ENCODE measurements around the gene VAV3.
"Not testable (repeated sequence)": the region's sequence is repeated elsewhere in the genome, so short reads cannot be mapped to it uniquely, and the experiment has no call there.

Gene VAV3

GRCh38 chr1:107935396-107936064 lies 29.4 kb downstream of the VAV3 start:
- DNase-seq, result peak; percentile 52

GRCh38 chr1:107934578-107934977 lies 30.4 kb downstream of the VAV3 start:
- no peak for DNase-seq

DNA sequence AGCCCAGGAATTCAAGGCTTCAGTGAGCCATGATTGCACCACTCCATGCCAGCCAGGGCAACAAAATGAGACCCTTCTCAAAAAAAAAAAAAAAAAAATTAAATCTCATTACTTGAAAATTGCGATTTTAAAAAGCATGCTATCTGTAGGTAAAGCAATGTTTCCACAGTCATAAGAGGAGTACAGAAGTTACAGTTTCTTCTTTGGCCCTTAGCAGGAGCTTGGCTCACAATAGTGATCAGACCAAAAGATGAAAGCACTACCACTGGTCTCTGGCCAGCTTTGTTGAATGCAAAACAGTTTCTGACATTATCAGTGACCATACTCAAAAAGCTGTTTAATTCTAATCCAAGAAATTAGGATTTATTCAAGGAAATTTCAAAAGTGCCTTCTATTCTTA lies 31.2 kb downstream of the VAV3 start:
- DNase-seq, result no peak

DNA sequence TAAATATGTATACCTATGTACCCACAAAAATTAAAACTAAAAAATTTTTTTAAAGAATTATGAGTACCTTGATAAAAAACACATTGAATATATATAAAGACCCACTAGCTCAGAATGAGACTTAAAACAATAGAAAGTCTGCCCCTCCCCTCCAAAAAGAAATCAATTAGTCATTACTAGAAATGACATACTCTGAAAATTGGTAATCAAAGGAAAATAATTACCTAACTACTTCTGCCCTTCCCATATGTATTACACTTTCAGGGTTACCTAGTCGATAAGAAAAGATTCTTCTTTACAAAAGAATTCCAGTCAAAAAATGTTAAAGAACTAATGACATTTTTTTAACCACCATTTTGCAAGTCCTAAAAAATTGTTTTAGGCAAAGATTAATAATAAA lies 34.7 kb downstream of the VAV3 start:
- DNase-seq, result no peak

GRCh38 chr1:107927820-107928219 lies 37.2 kb downstream of the VAV3 start:
- DNase-seq, result no peak

DNA sequence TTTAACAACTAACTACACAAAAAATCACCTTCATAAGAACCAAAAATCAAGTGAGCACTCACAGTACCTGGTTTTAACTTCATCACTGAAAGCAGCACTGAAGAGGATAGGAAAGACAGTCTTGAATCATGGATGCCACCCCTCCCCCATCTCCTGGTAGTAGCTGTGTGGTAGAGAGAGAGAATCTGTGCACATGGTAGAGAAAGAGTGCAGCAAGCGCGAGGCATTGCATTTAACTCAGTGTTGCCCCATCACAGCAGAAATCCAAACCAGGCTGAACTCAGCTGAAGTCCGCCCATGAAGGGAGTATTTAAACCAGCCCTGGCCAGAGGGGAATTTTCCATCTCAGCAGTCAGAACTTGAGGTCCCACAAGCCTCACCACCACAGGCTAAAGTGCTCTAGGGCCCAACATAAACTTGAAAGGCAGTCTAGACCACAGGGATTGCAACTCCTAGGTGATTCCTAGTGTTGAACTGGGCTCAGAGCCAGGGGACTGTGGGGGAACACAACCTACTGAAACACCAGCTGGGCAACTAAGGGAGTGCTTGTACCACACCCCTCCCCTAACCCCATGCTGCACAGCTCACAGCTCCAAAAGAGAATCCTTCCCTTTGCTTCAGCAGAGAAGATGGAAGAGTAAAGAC lies 38.4 kb downstream of the VAV3 start:
- DNase-seq, result no peak

DNA sequence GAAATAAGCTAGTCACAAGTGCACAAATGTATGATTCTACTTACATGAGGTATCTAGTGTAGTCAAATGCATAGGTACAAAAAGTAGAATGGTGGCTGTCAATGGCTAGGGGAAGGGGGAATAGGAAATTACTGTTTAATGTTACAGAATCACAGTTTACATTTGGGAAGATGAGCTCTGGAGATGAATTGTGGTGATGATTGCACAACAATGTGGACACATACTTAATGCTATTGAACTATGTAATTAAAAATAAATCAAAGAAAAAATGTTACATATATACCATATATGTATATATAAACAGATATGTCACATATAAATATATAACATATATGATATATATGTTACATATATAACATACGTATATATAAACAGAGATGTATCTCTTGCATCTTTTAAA lies 39.4 kb downstream of the VAV3 start:
- no peak for DNase-seq

DNA sequence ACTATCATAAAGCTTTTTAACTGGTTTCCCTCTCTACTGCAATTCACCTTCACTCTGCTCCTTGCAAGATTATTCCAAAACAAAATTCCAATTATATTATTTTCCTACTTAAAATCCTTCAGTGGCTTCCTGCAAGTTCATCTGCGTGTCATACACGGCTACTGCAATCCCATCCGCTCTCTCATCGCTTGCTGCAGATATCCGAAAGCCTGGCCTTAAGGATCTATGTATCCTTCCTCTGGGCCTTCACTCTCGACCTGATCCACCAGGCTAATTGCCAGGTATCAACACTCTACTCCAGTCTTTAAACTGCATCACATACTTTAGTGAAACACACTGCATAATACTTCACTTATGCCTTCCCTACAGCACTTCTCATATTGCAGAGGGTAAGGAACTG lies 44.0 kb downstream of the VAV3 start:
- DNase-seq, result no peak

- DNase-seq, result no peak
These were observed 44.4 kb downstream of the VAV3 start for GRCh38 chr1:107920561-107920960.

GRCh38 chr1:107919953-107920352 lies 45.0 kb downstream of the VAV3 start:
- DNase-seq, result no peak

GRCh38 chr1:107914119-107914765 lies 50.7 kb downstream of the VAV3 start:
- DNase-seq, result no peak

DNA sequence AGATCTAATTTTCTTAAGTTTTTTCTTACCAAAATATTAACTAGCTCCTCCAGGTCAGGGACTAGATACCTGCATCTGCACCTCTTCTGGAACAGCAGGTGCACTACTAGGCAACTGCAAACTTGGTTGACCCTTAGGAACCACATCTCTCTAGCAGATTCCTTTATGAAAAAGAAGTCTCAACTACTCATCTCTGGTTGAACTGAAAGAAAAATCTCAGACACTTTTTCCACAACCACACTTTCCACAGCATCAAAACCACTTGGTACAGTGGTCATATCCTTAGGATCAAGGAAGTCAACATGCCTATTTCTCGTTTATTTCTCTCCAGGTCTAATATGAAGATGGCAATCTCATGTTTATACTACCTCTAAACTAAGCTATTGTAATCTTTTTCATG lies 52.3 kb downstream of the VAV3 start:
- no peak for DNase-seq

- DNase-seq, result no peak
These were observed 64.7 kb downstream of the VAV3 start for GRCh38 chr1:107900090-107900945.

GRCh38 chr1:107899655-107900054 lies 65.3 kb downstream of the VAV3 start:
- no peak for DNase-seq

DNA sequence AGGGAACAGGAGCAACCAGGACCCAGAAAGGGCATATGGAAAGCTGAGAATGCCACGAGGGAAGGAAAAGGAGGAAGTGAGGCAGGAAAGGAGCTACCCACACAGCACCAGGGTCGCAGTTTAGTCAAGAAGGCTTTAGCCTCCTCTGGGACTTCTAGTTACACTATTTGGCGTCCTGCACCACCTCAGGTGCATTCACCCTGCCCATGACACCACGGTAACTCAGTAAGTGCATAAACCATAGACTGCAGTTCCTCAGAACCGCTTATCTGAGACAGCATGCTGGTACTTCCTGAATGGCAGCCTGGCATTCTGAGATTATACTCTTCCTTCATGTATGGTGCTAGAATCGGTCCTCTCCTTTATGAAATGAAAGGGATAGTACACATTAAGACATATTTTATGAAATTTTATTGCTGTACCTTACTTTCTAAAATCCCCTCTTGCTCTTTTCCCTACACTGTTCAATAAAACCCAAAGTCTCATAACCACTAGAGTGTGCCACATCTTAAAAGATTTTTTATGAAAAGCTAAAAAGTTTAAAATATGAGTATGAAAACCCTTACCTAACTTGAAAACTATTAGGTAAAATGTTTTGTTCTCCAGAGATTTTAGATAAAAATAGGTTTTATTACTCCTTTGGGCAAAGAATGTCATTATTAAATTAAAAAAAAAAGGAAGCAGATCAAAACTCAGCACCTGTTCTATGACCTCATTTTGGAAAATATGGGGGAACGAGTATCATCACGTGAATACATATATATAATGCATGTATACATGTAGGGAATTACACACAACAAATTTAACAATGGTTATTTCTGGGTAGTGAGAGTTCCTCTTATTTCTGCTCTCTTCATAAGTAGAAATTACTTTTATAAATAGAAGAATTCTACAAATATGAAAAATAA lies 67.3 kb downstream of the VAV3 start:
- peak; percentile 32 for DNase-seq

DNA sequence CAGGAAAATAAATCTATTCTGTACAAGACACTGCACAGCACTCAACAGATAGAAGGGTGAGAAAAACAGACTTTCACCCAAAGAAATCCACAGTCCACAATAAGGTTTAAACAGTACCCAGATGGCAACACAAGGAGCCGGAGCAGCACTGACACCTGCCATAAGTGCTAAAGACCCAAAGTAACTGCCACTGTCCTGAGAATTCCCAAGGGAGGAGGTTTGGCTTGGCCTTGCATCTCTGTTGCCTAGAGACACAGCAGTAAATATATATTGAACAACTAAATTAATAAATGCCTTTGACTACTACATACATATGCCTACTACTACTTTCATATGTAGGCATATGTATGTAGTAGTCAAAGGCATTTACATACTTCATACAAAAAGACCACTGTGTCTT lies 68.0 kb downstream of the VAV3 start:
- DNase-seq, result no peak

DNA sequence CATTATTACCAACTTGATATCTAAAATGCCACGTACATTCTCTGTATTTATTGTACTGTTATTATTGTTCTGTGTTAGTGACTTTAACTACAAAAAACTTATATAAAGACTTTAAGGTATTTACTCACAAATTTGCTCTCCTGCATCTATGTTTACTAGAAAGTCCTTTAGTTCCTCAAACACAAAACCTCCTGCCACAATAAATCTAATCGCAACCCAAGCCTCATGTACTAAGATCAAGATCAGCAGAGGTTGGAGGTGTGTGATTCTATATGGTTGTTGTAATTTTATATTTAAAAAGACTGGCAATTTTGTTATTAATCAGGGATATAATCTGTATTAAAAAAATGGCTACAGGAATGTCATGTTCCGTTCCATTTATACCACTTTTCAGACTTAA lies 68.6 kb downstream of the VAV3 start:
- no peak for DNase-seq

DNA sequence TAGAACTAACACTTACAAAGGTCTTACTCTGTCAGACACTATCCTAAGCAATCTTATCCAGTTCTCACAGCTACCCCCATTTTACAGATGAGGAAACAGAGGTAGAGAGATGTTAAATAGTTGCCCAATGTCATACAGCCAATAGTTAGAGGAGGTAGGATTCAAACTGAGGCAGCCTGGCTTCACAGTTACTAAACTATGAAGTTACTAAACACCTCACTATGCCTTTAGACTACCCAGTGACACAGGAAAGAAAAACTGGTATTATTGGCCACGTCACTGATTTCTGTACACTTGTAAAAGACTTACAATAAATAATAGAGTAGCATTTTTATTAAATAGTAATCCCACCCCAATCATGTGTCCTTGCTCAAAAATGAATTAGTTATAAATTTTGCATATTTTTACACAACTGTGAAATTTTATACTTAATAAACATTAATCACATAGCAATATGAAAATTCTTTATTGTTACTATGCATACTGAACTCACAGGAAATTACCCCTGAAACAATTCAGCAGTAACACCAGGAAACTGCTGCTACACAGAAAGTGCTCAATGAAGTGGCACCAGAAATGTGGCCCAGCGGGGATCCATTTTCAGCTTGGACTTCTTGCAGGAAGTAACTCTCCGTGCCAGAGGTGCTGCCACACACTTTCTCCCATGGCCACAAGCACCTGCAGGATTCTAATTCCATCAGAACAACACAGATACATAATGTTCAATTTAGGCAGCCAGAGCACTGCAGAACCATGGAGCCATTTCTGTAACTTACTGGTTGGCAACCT lies 69.4 kb downstream of the VAV3 start:
- no peak for DNase-seq

DNA sequence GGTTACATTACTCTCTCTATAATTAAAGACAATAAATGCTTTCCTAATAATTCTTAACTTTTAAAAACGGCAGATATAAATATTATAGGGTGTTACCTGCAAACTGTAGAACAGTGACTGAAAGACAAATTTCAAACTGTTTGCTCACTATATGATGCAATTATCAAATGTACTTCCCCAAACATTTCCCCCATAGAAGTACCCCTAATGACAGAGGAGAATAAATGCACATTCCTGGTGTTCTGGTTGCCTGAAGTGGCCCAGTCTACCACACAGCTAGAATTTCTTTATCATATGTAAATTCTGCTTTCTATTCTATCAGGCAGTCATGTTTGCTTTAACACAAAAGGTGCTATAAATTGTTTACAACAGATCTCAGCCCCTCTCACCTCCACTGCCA lies 70.4 kb downstream of the VAV3 start:
- no peak for DNase-seq

DNA sequence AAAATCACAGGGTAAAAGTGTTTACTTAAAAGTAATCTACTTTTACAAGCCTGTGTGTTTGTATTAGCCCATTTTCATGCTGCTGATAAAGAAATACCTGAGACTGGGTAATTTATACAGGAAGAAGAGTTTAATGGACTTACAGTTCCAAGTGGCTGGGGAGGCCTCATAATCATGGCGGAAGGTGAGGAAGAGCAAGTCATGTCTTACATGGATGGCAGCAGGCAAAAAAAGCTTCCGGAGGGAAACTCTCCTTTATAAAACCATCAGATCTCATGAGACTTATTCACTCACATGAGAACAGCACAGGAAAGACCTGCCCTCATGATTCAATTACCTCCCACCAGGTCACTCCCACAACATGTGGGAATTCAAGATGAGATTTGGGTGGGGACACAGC lies 71.6 kb downstream of the VAV3 start:
- DNase-seq, result not testable (repeated sequence)

GRCh38 chr1:107889524-107889923 lies 75.5 kb downstream of the VAV3 start:
- no peak for DNase-seq

- DNase-seq, result no peak
These were observed 81.4 kb downstream of the VAV3 start for GRCh38 chr1:107883562-107883961.
